Natural killer cell (primary cell): ENCODE data around the gene DEFB114. TPM values are rescaled to one million over a fixed set of nuclear protein-coding genes. Genes with fewer than 3 reads are reported as not detected.

ENCODE experiments used
- ATAC-seq, 3 donors: fragments of 150-1000 bp in 2 of 3; fragments of 200-7000 bp in 1 of 3; cut with Tn5 transposase; 1 replicate in 1 of 3; 2 replicates in 2 of 3; pipeline ENCODE4 v1.10.0; 2021; ENCODE audit warnings: mild to moderate bottlenecking in 2 of 3, moderate library complexity in 2 of 3
- DNase-seq, 2 donors: peaks; one replicate each; pipeline versions ENCODE4 v3.0.0 to v3.0.0-alpha.2; 2013 to 2021; ENCODE audit warnings: mixed read lengths in 1 of 2
- H3K27ac ChIP-seq: one replicate; pipeline ENCODE4 v1.5.1; 2013; ENCODE audit warnings: mild to moderate bottlenecking, low read length
- H3K27me3 ChIP-seq: one replicate; pipeline ENCODE4 v1.6.1; 2013; ENCODE audit warnings: low read length; ENCODE audit not compliant: control insufficient read depth, insufficient read depth
- H3K36me3 ChIP-seq: one replicate; pipeline ENCODE4 v1.6.1; 2013; ENCODE audit warnings: low read length; ENCODE audit not compliant: control insufficient read depth, insufficient read depth
- H3K4me1 ChIP-seq: one replicate; pipeline ENCODE4 v1.6.1; 2013; ENCODE audit warnings: low read length; ENCODE audit not compliant: control insufficient read depth, insufficient read depth
- H3K4me3 ChIP-seq: one replicate; pipeline ENCODE4 v1.5.1; 2013; ENCODE audit warnings: low read length
- H3K9me3 ChIP-seq: one replicate; pipeline ENCODE4 v1.6.1; 2013; ENCODE audit warnings: low read length; ENCODE audit not compliant: control insufficient read depth, insufficient read depth
- H3K27ac Mint-ChIP-seq, 2 donors: one replicate each; pipeline ENCODE4 v1.8.0; 2022; ENCODE audit warnings: mild to moderate bottlenecking in 2 of 2, mixed read lengths in 2 of 2, moderate library complexity in 1 of 2
- H3K27me3 Mint-ChIP-seq, 2 donors: one replicate each; pipeline ENCODE4 v1.8.0; 2022; ENCODE audit warnings: low read depth in 2 of 2, mixed read lengths in 2 of 2
- H3K36me3 Mint-ChIP-seq: one replicate; pipeline ENCODE4 v1.8.0; 2022; ENCODE audit warnings: mixed read lengths
- H3K4me1 Mint-ChIP-seq, 2 donors: one replicate each; pipeline ENCODE4 v1.8.0; 2022; ENCODE audit warnings: mixed read lengths in 2 of 2
- H3K4me3 Mint-ChIP-seq: one replicate; pipeline ENCODE4 v1.8.0; 2022; ENCODE audit warnings: mild to moderate bottlenecking, moderate library complexity, mixed read lengths
- H3K9me3 Mint-ChIP-seq, 2 donors: one replicate each; pipeline ENCODE4 v1.8.0; 2022; ENCODE audit warnings: mixed read lengths in 2 of 2
- CTCF ChIP-seq: fragments of 200-600 bp; IDR thresholded peaks from one replicate; pipeline ENCODE4 v1.8.0; 2022; ENCODE audit warnings: antibody characterized with exemption
- WGBS: methylation state at CpG from one replicate; pipeline ENCODE4 v1.1.7; 2013; ENCODE audit warnings: missing lambda C conversion rate; ENCODE audit not compliant: insufficient coverage; 5-methylcytosine and 5-hydroxymethylcytosine counted together
- intact Hi-C: fragments of 100-400 bp; cut with micrococcal nuclease; formaldehyde crosslinking; loops from one replicate; pipeline ENCODE4 v1.14.2; 2022
- total RNA-seq, 4 donors: library from RNA; stranded (reverse); fragments of 120-200 nt in 1 of 4; gene quantifications; one replicate each; pipeline versions ENCODE4 v1.2.3 to v1.2.4, GENCODE V29; 2013 to 2022

DEFB114 gene
- total RNA-seq, 3 donors from 2014 or later (not counting 1 experiment from before 2014, with no cell fraction given): not detected

DNA sequence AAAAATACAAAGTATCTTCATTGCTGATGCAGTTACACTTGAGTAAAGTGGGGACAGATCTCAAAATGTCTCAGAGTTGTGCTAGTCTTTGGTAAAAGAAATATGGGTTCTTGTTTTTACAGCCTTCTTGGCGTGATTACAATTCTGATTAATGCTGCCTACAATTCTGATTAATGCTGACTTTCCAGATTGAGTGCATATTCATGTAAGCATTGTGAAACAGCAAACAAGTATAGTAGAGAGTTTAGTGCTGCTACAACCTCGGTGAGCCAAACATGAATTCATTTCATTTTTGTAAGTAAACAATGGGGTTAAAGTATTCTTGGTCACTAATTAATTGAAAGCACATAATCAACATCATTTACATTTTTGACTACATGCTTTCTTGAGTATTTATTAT, 5.6 kb upstream of the DEFB114 start, which contains the start of gene DEFB113:
Gene DEFB113 (minus strand): TSS at position 21 of the 400 bp plus-strand sequence. CDS start 0 bp downstream, at position 21.
- Histone ChIP-seq H3K4me1 (no peaks in the 10 kb centered on the region), H3K9me3 (no peaks in the 10 kb centered on the region), H3K27ac (no peak within 1 kb of the TSS), H3K4me3 (no peak within 1 kb of the TSS), H3K27me3 (no peaks in the 10 kb centered on the region), H3K36me3 (no peaks in the 10 kb centered on the region)
- 96% methylated on average over 2 of the region's 2 CpGs for WGBS
- H3K9me3 Mint-ChIP-seq: peaks cover 2 to 8% of the 10 kb centered on the region in 2 donors
- no peak within 1 kb of the TSS for H3K27ac Mint-ChIP-seq
- no peak within 1 kb of the TSS for H3K4me3 Mint-ChIP-seq
- no peaks in the 10 kb centered on the region for H3K36me3 Mint-ChIP-seq
- TF ChIP-seq CTCF: no peak
- no peaks in the 10 kb centered on the region for H3K4me1 Mint-ChIP-seq
- intact Hi-C loops: no loop called here
- no peaks in the 10 kb centered on the region for H3K27me3 Mint-ChIP-seq
- DNase-seq (no peak), ATAC-seq (no peak)

GRCh38 chr6:49966823-49967222, 2.9 kb upstream of the DEFB114 start:
- no peaks in the 10 kb centered on the region for H3K27me3 ChIP-seq
- no CpG with 5 or more reads among the region's 2 CpGs for WGBS
- H3K9me3 Mint-ChIP-seq: peaks cover 2 to 8% of the 10 kb centered on the region in 2 donors
- H3K27me3 Mint-ChIP-seq: no peaks in the 10 kb centered on the region
- DNase-seq (no peak), ATAC-seq (no peak)
- no peaks in the 10 kb centered on the region for H3K9me3 ChIP-seq
- TF ChIP-seq CTCF: no peak
- no peak overlapping the region for H3K27ac Mint-ChIP-seq
- no peak overlapping the region for H3K27ac ChIP-seq
- no peaks in the 10 kb centered on the region for H3K36me3 Mint-ChIP-seq
- H3K36me3 ChIP-seq: no peaks in the 10 kb centered on the region
- no peaks in the 10 kb centered on the region for H3K4me1 Mint-ChIP-seq
- no peak overlapping the region for H3K4me3 Mint-ChIP-seq
- H3K4me1 ChIP-seq: no peaks in the 10 kb centered on the region
- H3K4me3 ChIP-seq: no peak overlapping the region
- intact Hi-C loops: no loop called here

DNA sequence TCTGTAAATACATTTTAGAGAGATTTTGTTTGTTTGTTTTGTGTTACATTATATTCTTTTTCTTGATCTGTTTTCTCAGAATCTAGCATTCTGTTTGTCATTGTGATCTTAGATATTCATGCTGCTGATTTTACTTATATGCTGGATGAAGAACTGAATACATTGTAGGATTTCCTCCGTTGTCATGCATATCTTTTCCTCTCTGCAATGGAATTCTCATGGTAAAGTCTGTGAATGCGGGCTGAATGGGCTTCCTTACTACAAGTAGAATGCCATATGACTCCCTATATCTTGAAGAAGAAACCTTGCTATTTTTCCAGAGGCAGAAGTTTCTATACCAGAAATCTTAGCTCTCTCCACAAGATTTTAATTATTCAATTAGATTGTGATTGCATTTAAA, 2.4 kb upstream of the DEFB114 start:
- Histone ChIP-seq H3K27ac (no peak overlapping the region), H3K4me1 (no peaks in the 10 kb centered on the region), H3K9me3 (no peaks in the 10 kb centered on the region), H3K4me3 (no peak overlapping the region), H3K27me3 (no peaks in the 10 kb centered on the region), H3K36me3 (no peaks in the 10 kb centered on the region)
- no peaks in the 10 kb centered on the region for H3K4me1 Mint-ChIP-seq
- WGBS: 50% methylated on average over 2 of the region's 2 CpGs
- intact Hi-C loops: no loop called here
- no peak for ATAC-seq
- DNase-seq: no peak
- no peaks in the 10 kb centered on the region for H3K36me3 Mint-ChIP-seq
- no peak overlapping the region for H3K27ac Mint-ChIP-seq
- peaks cover 1 to 8% of the 10 kb centered on the region in 2 donors for H3K9me3 Mint-ChIP-seq
- H3K4me3 Mint-ChIP-seq: no peak overlapping the region
- no peak for TF ChIP-seq CTCF
- no peaks in the 10 kb centered on the region for H3K27me3 Mint-ChIP-seq

- TF ChIP-seq CTCF: no peak
- no peaks in the 10 kb centered on the region for H3K27me3 ChIP-seq
- H3K36me3 ChIP-seq: no peaks in the 10 kb centered on the region
- intact Hi-C loops: no loop called here
- no peaks in the 10 kb centered on the region for H3K4me1 ChIP-seq
- ATAC-seq: no peak
- Mint-ChIP-seq H3K36me3 (no peaks in the 10 kb centered on the region), H3K27me3 (no peaks in the 10 kb centered on the region), H3K9me3 (peaks cover 7 to 13% of the 10 kb centered on the region in 2 donors), H3K27ac (no peak overlapping the region), H3K4me1 (no peaks in the 10 kb centered on the region), H3K4me3 (no peak overlapping the region)
- 100% methylated on average over 1 of the region's 1 CpG for WGBS
- no peaks in the 10 kb centered on the region for H3K9me3 ChIP-seq
- no peak overlapping the region for H3K27ac ChIP-seq
- no peak for DNase-seq
- H3K4me3 ChIP-seq: no peak overlapping the region
Measured at GRCh38 chr6:49958180-49958579, 5.8 kb downstream of the DEFB114 start.
